Measurements from ENCODE around the gene THRA. TPM values are rescaled to one million over a fixed set of nuclear protein-coding genes. Genes with fewer than 3 reads are reported as not detected.
"Not testable (repeated sequence)": the region's sequence is repeated elsewhere in the genome, so short reads cannot be mapped to it uniquely, and the experiment has no call there.

The THRA gene
- total RNA-seq, 4 donors from 2014 or later = 34.0 to 52.9 (median 44.8) TPM

DNA sequence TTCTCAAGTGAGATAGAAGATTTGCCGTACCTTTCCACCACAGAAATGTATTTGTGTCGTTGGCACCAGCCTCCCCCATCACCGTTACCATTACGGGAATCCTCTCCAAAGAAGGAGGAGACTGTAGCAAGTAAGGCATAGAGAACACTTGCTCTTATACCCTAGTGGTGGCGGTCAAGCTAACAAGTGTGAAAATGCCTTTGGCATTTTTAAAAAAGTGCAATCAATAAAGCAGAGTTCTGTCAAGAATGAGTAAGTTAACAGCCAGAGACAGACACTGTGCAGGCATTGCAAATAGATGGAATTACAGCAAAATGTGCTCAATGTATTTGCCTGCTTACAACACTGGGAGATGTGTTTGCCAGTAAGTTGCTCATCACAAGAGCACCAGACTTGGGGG, 66.7 kb downstream of the THRA start:
- H3K27ac ChIP-seq = no peak overlapping the region

DNA sequence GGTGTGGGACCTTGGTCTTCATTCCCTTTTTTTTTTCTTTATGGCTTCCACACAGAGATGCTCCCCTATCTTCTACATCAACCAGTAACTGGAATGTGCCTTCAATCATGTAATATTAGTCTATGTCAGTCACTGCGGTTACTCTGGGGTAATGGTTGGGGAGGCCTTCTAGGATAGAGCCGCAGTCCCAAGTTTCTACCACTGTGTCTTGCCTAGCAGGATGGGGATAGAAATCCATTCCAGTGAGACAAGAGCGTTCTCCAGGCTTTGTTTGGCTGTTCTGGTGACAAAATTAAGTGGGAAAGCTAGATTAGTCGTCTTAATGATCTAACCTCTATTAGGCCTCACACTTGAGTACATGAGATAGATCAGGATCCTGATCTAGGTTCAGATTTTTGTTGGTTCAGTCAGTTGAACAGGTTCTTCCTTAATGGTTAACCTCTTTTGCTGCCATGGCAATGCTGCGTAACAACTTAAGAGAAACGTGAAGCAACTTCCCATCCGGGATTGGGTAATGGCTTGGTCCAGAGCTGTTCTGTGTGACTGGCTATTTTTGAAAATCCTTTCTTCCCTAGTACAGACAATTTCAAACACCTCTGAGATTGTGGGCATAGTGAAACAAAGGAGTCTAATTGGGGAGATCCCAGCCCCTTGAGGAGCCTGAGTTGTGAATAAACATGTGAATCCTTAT, 67.7 kb downstream of the THRA start:
- 73 to 81% methylated on average over 7 of the region's 7 CpGs for WGBS, 2 donors
- Histone ChIP-seq H3K27me3 (no peaks in the 10 kb centered on the region), H3K9me3 (no peaks in the 10 kb centered on the region), H3K27ac (peak overlapping the region in 1 of 3 donors; percentile 5), H3K36me3 (peaks cover 54 to 66% of the 10 kb centered on the region in 2 donors), H3K4me1 (no peaks in the 10 kb centered on the region), H3K4me3 (replicated peaks in 1 of 3) (no peak overlapping the region)
- DNase-seq = no peak
- TF ChIP-seq, protein P1, sequence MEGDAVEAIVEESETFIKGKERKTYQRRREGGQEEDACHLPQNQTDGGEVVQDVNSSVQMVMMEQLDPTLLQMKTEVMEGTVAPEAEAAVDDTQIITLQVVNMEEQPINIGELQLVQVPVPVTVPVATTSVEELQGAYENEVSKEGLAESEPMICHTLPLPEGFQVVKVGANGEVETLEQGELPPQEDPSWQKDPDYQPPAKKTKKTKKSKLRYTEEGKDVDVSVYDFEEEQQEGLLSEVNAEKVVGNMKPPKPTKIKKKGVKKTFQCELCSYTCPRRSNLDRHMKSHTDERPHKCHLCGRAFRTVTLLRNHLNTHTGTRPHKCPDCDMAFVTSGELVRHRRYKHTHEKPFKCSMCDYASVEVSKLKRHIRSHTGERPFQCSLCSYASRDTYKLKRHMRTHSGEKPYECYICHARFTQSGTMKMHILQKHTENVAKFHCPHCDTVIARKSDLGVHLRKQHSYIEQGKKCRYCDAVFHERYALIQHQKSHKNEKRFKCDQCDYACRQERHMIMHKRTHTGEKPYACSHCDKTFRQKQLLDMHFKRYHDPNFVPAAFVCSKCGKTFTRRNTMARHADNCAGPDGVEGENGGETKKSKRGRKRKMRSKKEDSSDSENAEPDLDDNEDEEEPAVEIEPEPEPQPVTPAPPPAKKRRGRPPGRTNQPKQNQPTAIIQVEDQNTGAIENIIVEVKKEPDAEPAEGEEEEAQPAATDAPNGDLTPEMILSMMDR (IDR thresholded peaks at IDR 0.05) = no peak
- TF ChIP-seq POLR2A (IDR thresholded peaks at IDR 0.05) = no peak
- intact Hi-C loops (cut with DNase I) = no loop called here

More for the DNA sequence above, 66.7 kb downstream of the THRA start:
- Histone ChIP-seq H3K36me3 (peaks cover 46 to 59% of the 10 kb centered on the region in 2 donors), H3K4me3 (replicated peaks in 1 of 3) (no peak overlapping the region), H3K4me1 (peaks cover 2 to 3% of the 10 kb centered on the region in 2 donors), H3K27me3 (no peaks in the 10 kb centered on the region), H3K9me3 (no peaks in the 10 kb centered on the region)
- 82 to 93% methylated on average over 5 of the region's 5 CpGs for WGBS, 2 donors
- no peak for DNase-seq
- TF ChIP-seq POLR2A (IDR thresholded peaks at IDR 0.05) = no peak
- TF ChIP-seq, protein P1 (IDR thresholded peaks at IDR 0.05) = no peak
- intact Hi-C loops (cut with DNase I) = no loop called here

DNA sequence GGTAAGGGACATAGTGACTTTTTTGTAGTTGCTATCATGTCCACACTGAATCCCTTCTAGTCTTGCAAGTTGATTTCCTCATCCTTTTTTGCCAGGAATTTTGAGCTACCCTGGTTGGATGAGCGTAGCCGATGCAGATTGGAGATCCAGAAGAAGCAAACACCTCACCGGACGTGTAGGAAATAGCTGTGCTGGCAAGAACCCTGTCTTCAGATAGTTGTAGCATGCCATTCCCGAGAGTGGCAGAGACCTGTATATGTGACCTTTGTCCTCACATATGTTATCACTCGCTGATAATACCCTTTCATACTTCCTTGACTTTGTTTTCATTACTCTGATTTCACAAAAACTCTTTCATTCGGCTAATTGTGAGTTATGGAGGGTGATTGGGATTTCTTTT, 71.4 kb downstream of the THRA start:
- Histone ChIP-seq H3K27ac (no peak overlapping the region), H3K4me3 (replicated peaks in 1 of 3) (no peak overlapping the region), H3K36me3 (peaks cover 43 to 58% of the 10 kb centered on the region in 2 donors), H3K4me1 (peaks cover 1 to 5% of the 10 kb centered on the region in 2 donors), H3K27me3 (no peaks in the 10 kb centered on the region), H3K9me3 (no peaks in the 10 kb centered on the region)
- intact Hi-C loops (cut with DNase I) = no loop called here
- DNase-seq = no peak
- 83 to 86% methylated on average over 7 of the region's 7 CpGs for WGBS, 2 donors
- TF ChIP-seq POLR2A (IDR thresholded peaks at IDR 0.05) = no peak
- TF ChIP-seq, protein P1 (IDR thresholded peaks at IDR 0.05) = no peak

DNA sequence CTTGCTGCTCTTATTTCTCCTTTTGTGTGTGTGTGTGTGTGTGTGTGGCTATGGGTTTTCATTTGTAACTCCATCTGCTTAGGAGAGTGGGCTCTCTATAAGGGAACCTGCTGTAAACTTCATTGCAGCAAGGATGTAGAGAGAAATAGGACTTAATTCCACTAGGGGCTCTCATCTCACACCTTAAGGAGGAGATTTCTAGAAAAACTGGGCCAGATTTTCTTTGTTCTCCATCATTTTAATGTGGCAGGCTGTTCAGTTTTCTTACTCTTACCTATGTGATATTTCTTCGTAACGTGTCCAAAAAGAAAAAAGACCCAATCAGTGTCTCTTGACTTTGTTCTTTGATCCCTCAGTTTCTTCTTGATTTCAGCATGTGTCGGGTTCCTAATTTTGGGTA, 73.1 kb downstream of the THRA start:
- H3K9me3 ChIP-seq = no peaks in the 10 kb centered on the region
- intact Hi-C loops (cut with DNase I) = no loop called here
- DNase-seq = no peak
- WGBS, 2 donors = 95 to 96% methylated on average over 3 of the region's 3 CpGs
- H3K4me3 ChIP-seq (replicated peaks in 1 of 3) = no peak overlapping the region
- no peaks in the 10 kb centered on the region for H3K27me3 ChIP-seq
- H3K36me3 ChIP-seq = peaks cover 31 to 45% of the 10 kb centered on the region in 2 donors
- TF ChIP-seq, protein P1 (IDR thresholded peaks at IDR 0.05) = no peak
- no peak for TF ChIP-seq POLR2A (IDR thresholded peaks at IDR 0.05)
- peaks cover 7 to 10% of the 10 kb centered on the region in 2 donors for H3K4me1 ChIP-seq
- no peak overlapping the region for H3K27ac ChIP-seq

DNA sequence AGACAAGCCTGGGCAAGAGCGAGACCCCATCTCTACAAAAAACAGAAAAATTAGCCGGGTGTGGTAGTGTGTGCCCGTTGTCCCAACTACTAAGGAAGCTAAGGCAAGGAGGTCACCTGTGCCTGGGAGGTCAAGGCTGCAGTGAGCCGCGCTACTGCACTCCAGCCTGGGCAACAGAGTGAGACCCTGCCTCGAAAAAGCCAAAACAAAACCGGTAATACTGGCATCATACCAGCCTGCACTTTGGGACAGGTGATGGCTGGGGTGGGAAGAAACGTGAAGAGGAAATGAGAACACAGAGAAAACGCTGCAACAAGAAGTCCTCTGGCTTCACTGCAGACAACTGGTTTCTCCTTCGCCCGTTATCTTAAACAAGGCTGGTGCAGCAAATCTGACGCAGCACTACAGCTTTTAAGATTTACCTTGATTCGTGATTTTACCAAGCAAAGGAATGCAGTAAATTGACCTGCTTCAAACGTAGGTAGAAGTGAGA, 76.8 kb downstream of the THRA start:
- peak overlapping the region; percentile 0 to 57 (median 41) for H3K4me3 ChIP-seq (replicated peaks in 1 of 3)
- H3K36me3 ChIP-seq = peaks cover 6 to 21% of the 10 kb centered on the region in 2 donors
- 8 to 11% methylated on average over 14 of the region's 14 CpGs for whole genome bisulfite sequencing, 2 donors
- no peaks in the 10 kb centered on the region for H3K9me3 ChIP-seq
- peak; percentile 44 to 54 for DNase-seq
- TF ChIP-seq, protein P1 (IDR thresholded peaks at IDR 0.05) = peak in 1 of 6 experiments; percentile 19
- no peak for TF ChIP-seq POLR2A (IDR thresholded peaks at IDR 0.05)
- H3K4me1 ChIP-seq = peaks cover 20 to 30% of the 10 kb centered on the region in 2 donors
- intact Hi-C loops (cut with DNase I) = no loop called here
- peak overlapping the region; percentile 93 to 99 (median 97) for H3K27ac ChIP-seq
- H3K27me3 ChIP-seq = no peaks in the 10 kb centered on the region

DNA sequence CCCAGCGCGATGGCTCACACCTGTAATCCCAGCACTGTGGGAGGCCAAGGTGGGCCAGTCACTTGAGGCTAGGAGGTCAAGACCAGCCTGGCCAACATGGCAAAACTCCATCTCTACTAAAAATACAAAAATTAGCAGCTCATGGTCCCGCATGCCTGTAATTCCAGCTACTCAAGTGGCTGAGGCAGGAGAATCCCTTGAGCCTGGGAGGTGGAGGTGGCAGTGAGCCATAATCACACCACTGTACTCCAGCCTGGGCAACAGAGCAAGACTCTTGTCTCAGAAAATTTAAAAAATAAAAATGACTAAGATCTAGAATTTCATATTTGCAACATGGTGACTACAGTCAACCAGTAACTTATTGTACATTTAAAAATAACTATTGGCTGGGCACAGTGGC, 80.4 kb downstream of the THRA start:
- intact Hi-C loops (cut with DNase I); H3K4me3 ChIP-seq (replicated peaks in 1 of 3); H3K27me3 ChIP-seq; H3K36me3 ChIP-seq; H3K9me3 ChIP-seq: not testable (repeated sequence)
- DNase-seq = peak; percentile 86 to 90
- Histone ChIP-seq H3K27ac (peak overlapping the region; percentile 46 to 62 (median 48)), H3K4me1 (peaks cover 20 to 30% of the 10 kb centered on the region in 2 donors)
- WGBS, 2 donors = 44 to 58% methylated on average over 3 of the region's 3 CpGs

Data from thyroid gland (tissue), 4 donors.